ENCODE results near the gene PAIP2B. TPM values are rescaled to one million over a fixed set of nuclear protein-coding genes. Genes with fewer than 3 reads are reported as not detected.

The PAIP2B gene
- total RNA-seq, 5 donors from 2014 or later (not counting 1 experiment from before 2014, with no cell fraction given), result 4.8 to 10.1 (median 8.4) TPM

DNA sequence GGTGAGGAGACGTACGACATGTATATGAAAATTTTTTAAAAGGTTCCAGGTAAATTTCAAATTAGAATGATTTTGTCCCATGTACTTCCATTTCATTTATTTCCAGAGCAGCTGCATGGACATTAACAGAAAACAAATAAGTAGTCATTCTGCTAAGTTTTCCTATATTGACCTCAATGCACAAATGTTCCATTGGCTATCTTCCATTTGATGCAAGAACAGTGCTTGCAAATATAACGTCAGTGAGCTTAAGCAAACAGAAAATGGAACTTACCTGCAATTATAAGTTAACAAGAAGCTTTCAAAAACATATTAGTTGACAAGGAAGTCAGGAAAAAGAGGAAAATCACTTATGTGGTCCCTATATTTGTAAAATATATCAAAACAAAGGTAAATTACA, 16.6 kb downstream of the PAIP2B start:
- WGBS (ENCODE audit: insufficient coverage), result no CpG with 5 or more reads among the region's 3 CpGs
- Histone ChIP-seq H3K27ac (ENCODE audit: low read length) (no peak overlapping the region), H3K4me3 (ENCODE audit: control insufficient read depth in 1 of 2, extremely low read depth in 1 of 2, low read length in 1 of 2) (no peak overlapping the region), H3K4me1 (ENCODE audit: control insufficient read depth in 1 of 2, extremely low read depth in 1 of 2, insufficient read depth in 2 of 2, low read length in 2 of 2) (no peaks in the 10 kb centered on the region), H3K9me3 (no peaks in the 10 kb centered on the region), H3K27me3 (replicated peaks in 1 of 2; ENCODE audit: control insufficient read depth in 2 of 2, extremely low read depth in 1 of 2, insufficient read depth in 2 of 2, low read length in 1 of 2) (no peaks in the 10 kb centered on the region), H3K36me3 (ENCODE audit: control insufficient read depth in 2 of 2, extremely low read depth in 1 of 2, insufficient read depth in 1 of 2, low read length in 1 of 2) (no peaks in the 10 kb centered on the region)
- H3K4me3 Mint-ChIP-seq, result no peak overlapping the region
- H3K4me1 Mint-ChIP-seq, result no peaks in the 10 kb centered on the region
- peaks cover 0 to 2% of the 10 kb centered on the region in 2 donors for H3K27me3 Mint-ChIP-seq
- no peak for DNase-seq
- H3K27ac Mint-ChIP-seq, result no peak overlapping the region
- H3K36me3 Mint-ChIP-seq, result peaks cover 30% of the 10 kb centered on the region
- ChIA-PET POLR2A (no interaction called here), CTCF (interaction anchor here in 1 of 2 donors (0.7 kb wide), 1 partner anchor 906 kb away, joined by 3 read pairs; no protein-coding TSS in a partner anchor)
- H3K9me3 Mint-ChIP-seq, result no peaks in the 10 kb centered on the region
- no peak for ATAC-seq (replicated peaks in 1 of 4)

DNA sequence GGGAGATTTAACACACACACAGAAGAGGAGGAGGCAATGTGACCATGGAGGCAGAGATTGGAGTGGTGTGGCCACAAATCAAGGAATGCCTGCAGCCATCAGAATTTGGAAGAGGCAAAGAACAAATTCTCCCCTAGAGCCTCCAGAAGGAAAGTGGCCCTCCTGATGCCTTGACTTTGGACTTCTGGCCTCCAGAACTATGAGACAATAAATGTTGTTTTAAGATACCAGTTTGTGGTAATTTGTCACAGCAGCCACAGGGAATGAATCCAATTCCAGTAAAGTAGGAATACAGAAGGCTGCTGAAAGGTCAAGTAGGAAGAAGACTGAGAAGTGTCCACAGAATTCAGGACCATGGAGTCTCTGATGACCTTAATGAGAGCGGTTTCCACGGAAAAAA, 18.1 kb downstream of the PAIP2B start:
- no peaks in the 10 kb centered on the region for H3K4me1 Mint-ChIP-seq
- no peaks in the 10 kb centered on the region for H3K9me3 ChIP-seq
- DNase-seq, result no peak
- peaks cover 30% of the 10 kb centered on the region for H3K36me3 Mint-ChIP-seq
- no peaks in the 10 kb centered on the region for H3K27me3 ChIP-seq (replicated peaks in 1 of 2; ENCODE audit: control insufficient read depth in 2 of 2, extremely low read depth in 1 of 2, insufficient read depth in 2 of 2, low read length in 1 of 2)
- H3K9me3 Mint-ChIP-seq, result no peaks in the 10 kb centered on the region
- WGBS (ENCODE audit: insufficient coverage), result 31% methylated on average over 2 of the region's 2 CpGs
- no peak overlapping the region for H3K4me3 ChIP-seq (ENCODE audit: control insufficient read depth in 1 of 2, extremely low read depth in 1 of 2, low read length in 1 of 2)
- no peak overlapping the region for H3K4me3 Mint-ChIP-seq
- peaks cover 0 to 2% of the 10 kb centered on the region in 2 donors for H3K27me3 Mint-ChIP-seq
- ChIA-PET POLR2A (no interaction called here), CTCF (no interaction called here)
- no peak overlapping the region for H3K27ac ChIP-seq (ENCODE audit: low read length)
- H3K27ac Mint-ChIP-seq, result no peak overlapping the region
- no peaks in the 10 kb centered on the region for H3K4me1 ChIP-seq (ENCODE audit: control insufficient read depth in 1 of 2, extremely low read depth in 1 of 2, insufficient read depth in 2 of 2, low read length in 2 of 2)
- no peaks in the 10 kb centered on the region for H3K36me3 ChIP-seq (ENCODE audit: control insufficient read depth in 2 of 2, extremely low read depth in 1 of 2, insufficient read depth in 1 of 2, low read length in 1 of 2)
- no peak for ATAC-seq (replicated peaks in 1 of 4)

DNA sequence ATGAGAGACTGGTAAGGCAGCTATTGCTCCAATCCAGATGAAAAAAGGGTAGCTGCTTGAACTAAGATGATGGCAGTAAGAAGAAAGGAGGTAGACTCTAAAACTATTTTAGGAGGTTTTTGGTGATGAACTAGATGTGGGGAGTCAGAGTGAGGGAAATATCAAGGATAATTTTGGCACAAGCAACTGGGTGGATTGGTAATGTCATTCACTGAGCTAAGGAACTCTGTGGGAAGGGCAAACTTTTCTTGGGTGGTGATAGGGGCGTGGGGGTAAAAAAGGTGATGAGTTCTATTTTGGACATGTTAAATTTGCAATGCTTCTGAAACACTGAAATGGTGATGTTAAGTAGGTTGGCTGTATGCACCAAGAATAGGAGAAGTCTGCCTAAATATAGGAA, 19.3 kb downstream of the PAIP2B start:
- WGBS (ENCODE audit: insufficient coverage), result 100% methylated on average over 1 of the region's 1 CpG

DNA sequence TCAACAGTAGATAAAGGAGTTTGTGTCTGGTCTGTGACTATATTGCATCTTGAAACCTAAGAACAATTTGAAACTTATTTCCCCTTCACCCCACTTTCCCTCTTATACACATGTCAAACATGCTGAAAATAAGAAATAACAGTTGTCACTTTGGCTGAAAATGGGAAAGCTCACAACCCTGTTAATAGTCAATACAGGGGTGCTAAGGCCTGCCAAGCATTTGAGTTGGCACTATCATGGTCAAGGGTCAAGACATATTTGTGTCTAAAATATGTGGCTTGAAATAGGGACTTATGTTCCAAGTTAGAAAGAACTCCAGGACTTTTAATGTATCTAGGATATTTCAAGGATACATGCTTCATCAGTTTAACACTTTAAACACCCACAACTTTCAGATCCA, 20.6 kb downstream of the PAIP2B start:
- ChIA-PET CTCF (interaction anchor here (0.6 to 1.3 kb wide), 2 partner anchors 12 to 313 kb away, joined by 3 to 5 read pairs; no protein-coding TSS in a partner anchor), POLR2A (no interaction called here)
- H3K27me3 ChIP-seq (replicated peaks in 1 of 2; ENCODE audit: control insufficient read depth in 2 of 2, extremely low read depth in 1 of 2, insufficient read depth in 2 of 2, low read length in 1 of 2), result no peaks in the 10 kb centered on the region
- no peak overlapping the region for H3K4me3 ChIP-seq (ENCODE audit: control insufficient read depth in 1 of 2, extremely low read depth in 1 of 2, low read length in 1 of 2)
- no peak overlapping the region for H3K27ac ChIP-seq (ENCODE audit: low read length)
- H3K9me3 ChIP-seq, result no peaks in the 10 kb centered on the region
- peaks cover 0 to 3% of the 10 kb centered on the region in 2 donors for H3K36me3 ChIP-seq (ENCODE audit: control insufficient read depth in 2 of 2, extremely low read depth in 1 of 2, insufficient read depth in 1 of 2, low read length in 1 of 2)
- no peak overlapping the region for H3K4me3 Mint-ChIP-seq
- no peaks in the 10 kb centered on the region for H3K4me1 Mint-ChIP-seq
- no peaks in the 10 kb centered on the region for H3K4me1 ChIP-seq (ENCODE audit: control insufficient read depth in 1 of 2, extremely low read depth in 1 of 2, insufficient read depth in 2 of 2, low read length in 2 of 2)
- ATAC-seq (replicated peaks in 1 of 4) (no peak), DNase-seq (no peak)
- H3K27me3 Mint-ChIP-seq, result peaks cover 0 to 2% of the 10 kb centered on the region in 2 donors
- H3K36me3 Mint-ChIP-seq, result peaks cover 35% of the 10 kb centered on the region
- no peaks in the 10 kb centered on the region for H3K9me3 Mint-ChIP-seq
- H3K27ac Mint-ChIP-seq, result no peak overlapping the region

More for the DNA sequence above, 19.3 kb downstream of the PAIP2B start:
- Histone ChIP-seq H3K9me3 (no peaks in the 10 kb centered on the region), H3K27ac (ENCODE audit: low read length) (no peak overlapping the region), H3K4me1 (ENCODE audit: control insufficient read depth in 1 of 2, extremely low read depth in 1 of 2, insufficient read depth in 2 of 2, low read length in 2 of 2) (no peaks in the 10 kb centered on the region), H3K4me3 (ENCODE audit: control insufficient read depth in 1 of 2, extremely low read depth in 1 of 2, low read length in 1 of 2) (no peak overlapping the region), H3K27me3 (replicated peaks in 1 of 2; ENCODE audit: control insufficient read depth in 2 of 2, extremely low read depth in 1 of 2, insufficient read depth in 2 of 2, low read length in 1 of 2) (no peaks in the 10 kb centered on the region), H3K36me3 (ENCODE audit: control insufficient read depth in 2 of 2, extremely low read depth in 1 of 2, insufficient read depth in 1 of 2, low read length in 1 of 2) (no peaks in the 10 kb centered on the region)
- ChIA-PET POLR2A (no interaction called here), CTCF (interaction anchor here in 1 of 2 donors (0.7 kb wide), 1 partner anchor 37 kb away, joined by 3 read pairs; no protein-coding TSS in a partner anchor)
- Mint-ChIP-seq H3K4me1 (no peaks in the 10 kb centered on the region), H3K27me3 (peaks cover 0 to 2% of the 10 kb centered on the region in 2 donors), H3K36me3 (peaks cover 30% of the 10 kb centered on the region), H3K27ac (no peak overlapping the region), H3K9me3 (no peaks in the 10 kb centered on the region), H3K4me3 (no peak overlapping the region)
- ATAC-seq (replicated peaks in 1 of 4), result no peak
- DNase-seq, result no peak

DNA sequence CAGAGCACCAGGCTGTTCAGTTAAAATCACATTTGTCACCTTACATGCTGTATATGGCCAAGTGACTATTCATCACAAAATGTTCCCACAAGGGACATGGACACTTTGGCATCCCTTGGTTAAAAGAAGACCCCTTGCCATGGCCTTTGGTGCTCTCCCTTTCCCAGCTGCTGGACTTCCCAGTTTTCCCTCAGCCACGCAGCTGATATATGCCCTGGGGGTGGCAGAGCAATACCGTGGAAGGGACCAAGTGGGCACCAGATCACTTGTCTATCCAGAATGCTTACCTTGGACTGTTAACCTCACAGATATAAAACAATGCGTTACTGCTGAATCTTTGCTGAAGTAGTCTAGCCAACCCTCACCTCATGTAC, 35.3 kb downstream of the PAIP2B start:
- 82% methylated on average over 3 of the region's 3 CpGs for WGBS (ENCODE audit: insufficient coverage)
- Mint-ChIP-seq H3K27ac (no peak overlapping the region), H3K4me1 (no peaks in the 10 kb centered on the region), H3K36me3 (peaks cover 30% of the 10 kb centered on the region), H3K4me3 (no peak overlapping the region), H3K9me3 (peaks cover 6 to 10% (median 7%) of the 10 kb centered on the region in 3 donors), H3K27me3 (no peaks in the 10 kb centered on the region)
- ChIA-PET POLR2A (no interaction called here), CTCF (no interaction called here)
- no peak overlapping the region for H3K4me3 ChIP-seq (ENCODE audit: control insufficient read depth in 1 of 2, extremely low read depth in 1 of 2, low read length in 1 of 2)
- no peaks in the 10 kb centered on the region for H3K27me3 ChIP-seq (replicated peaks in 1 of 2; ENCODE audit: control insufficient read depth in 2 of 2, extremely low read depth in 1 of 2, insufficient read depth in 2 of 2, low read length in 1 of 2)
- no peak overlapping the region for H3K27ac ChIP-seq (ENCODE audit: low read length)
- ATAC-seq (replicated peaks in 1 of 4) (no peak), DNase-seq (no peak)
- no peaks in the 10 kb centered on the region for H3K9me3 ChIP-seq
- no peaks in the 10 kb centered on the region for H3K36me3 ChIP-seq (ENCODE audit: control insufficient read depth in 2 of 2, extremely low read depth in 1 of 2, insufficient read depth in 1 of 2, low read length in 1 of 2)
- H3K4me1 ChIP-seq (ENCODE audit: control insufficient read depth in 1 of 2, extremely low read depth in 1 of 2, insufficient read depth in 2 of 2, low read length in 2 of 2), result no peaks in the 10 kb centered on the region

DNA sequence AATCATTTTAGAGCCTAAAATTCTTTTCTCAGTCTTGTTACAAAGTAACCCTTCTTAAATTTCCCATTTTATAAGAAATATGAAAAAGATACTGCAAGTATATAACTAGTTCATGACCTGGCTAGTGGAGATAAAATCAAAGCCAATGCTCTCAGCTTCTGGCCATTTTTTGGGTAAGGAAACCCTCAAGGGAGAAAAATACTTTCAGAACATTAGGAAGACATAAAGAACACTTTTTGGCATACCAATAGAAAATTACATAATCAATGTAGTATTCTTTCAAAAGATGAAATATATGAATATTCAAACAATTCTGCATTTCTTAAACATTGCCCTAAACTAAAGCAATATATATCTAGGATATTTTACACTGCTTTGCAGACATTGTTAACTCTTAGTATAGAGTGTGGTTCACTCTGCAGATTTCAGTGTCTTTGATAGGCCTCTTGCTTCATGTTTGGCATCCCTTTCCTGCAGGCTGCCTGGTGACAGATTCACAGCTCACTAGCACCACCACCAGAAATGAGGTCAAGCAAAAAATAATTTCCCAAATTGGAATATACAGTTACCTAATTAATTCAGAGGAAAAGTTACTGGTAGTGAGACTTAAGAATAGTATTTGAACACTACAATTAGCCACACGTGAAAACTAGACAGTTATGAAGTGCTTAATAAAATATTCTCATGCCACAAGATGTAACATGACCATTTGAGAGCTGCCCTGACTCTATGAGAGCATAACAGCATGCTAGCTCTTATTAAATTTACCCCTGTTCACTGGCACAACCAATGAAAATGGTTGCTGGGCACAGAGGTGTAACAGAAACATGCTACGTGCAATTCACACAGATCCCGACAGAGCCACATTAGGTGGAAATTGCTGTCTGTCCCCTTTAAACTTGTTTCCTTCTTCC, 36.0 kb downstream of the PAIP2B start:
- no peak overlapping the region for H3K27ac Mint-ChIP-seq
- WGBS (ENCODE audit: insufficient coverage), result 100% methylated on average over 2 of the region's 3 CpGs
- H3K4me1 Mint-ChIP-seq, result no peaks in the 10 kb centered on the region
- Histone ChIP-seq H3K4me1 (ENCODE audit: control insufficient read depth in 1 of 2, extremely low read depth in 1 of 2, insufficient read depth in 2 of 2, low read length in 2 of 2) (no peaks in the 10 kb centered on the region), H3K4me3 (ENCODE audit: control insufficient read depth in 1 of 2, extremely low read depth in 1 of 2, low read length in 1 of 2) (no peak overlapping the region), H3K27ac (ENCODE audit: low read length) (no peak overlapping the region), H3K9me3 (no peaks in the 10 kb centered on the region), H3K36me3 (ENCODE audit: control insufficient read depth in 2 of 2, extremely low read depth in 1 of 2, insufficient read depth in 1 of 2, low read length in 1 of 2) (no peaks in the 10 kb centered on the region), H3K27me3 (replicated peaks in 1 of 2; ENCODE audit: control insufficient read depth in 2 of 2, extremely low read depth in 1 of 2, insufficient read depth in 2 of 2, low read length in 1 of 2) (no peaks in the 10 kb centered on the region)
- DNase-seq (peak in 1 of 35 experiments; percentile 4), ATAC-seq (replicated peaks in 1 of 4) (no peak)
- ChIA-PET POLR2A (interaction anchor here in 1 of 2 donors (0.6 kb wide), 1 partner anchor 37 kb away, joined by 3 read pairs; no protein-coding TSS in a partner anchor), CTCF (interaction anchor here in 1 of 2 donors (0.7 kb wide), 1 partner anchor 175 kb away, joined by 3 read pairs; no protein-coding TSS in a partner anchor)
- no peaks in the 10 kb centered on the region for H3K27me3 Mint-ChIP-seq
- H3K36me3 Mint-ChIP-seq, result peaks cover 24% of the 10 kb centered on the region
- H3K4me3 Mint-ChIP-seq, result no peak overlapping the region
- H3K9me3 Mint-ChIP-seq, result peaks cover under 1 to 6% (median under 1%) of the 10 kb centered on the region in 3 donors

Measured in T-cell (primary cell).